Small intestine (tissue), 7 donors: ENCODE results near the gene ARAP1. TPM values are rescaled to one million over a fixed set of nuclear protein-coding genes. Genes with fewer than 3 reads are reported as not detected.

Source experiments
- DNase-seq, 2 donors: peaks; one replicate each; pipeline versions ENCODE4 v3.0.0 to v3.0.0-alpha.2; 2013
- FAIRE-seq: peaks from 2 replicates; lab custom pipeline; 2012; peaks lifted over from hg19 to GRCh38; lab: Jason Lieb, UNC
- H3K27ac ChIP-seq, 3 donors: one replicate each; pipeline ENCODE4 v1.5.1; 2013; ENCODE audit warnings: low read length in 2 of 3, mild to moderate bottlenecking in 2 of 3, control low read depth in 1 of 3, inconsistent platforms in 1 of 3, low read depth in 1 of 3, moderate library complexity in 1 of 3
- H3K27me3 ChIP-seq, 3 donors: one replicate each; pipeline ENCODE4 v1.6.1; 2013; ENCODE audit warnings: low read length in 3 of 3, inconsistent platforms in 1 of 3; ENCODE audit not compliant: control insufficient read depth in 3 of 3, insufficient read depth in 3 of 3
- H3K36me3 ChIP-seq, 3 donors: one replicate each; pipeline ENCODE4 v1.6.1; 2013; ENCODE audit warnings: low read length in 3 of 3, inconsistent platforms in 1 of 3, low read depth in 1 of 3, mild to moderate bottlenecking in 1 of 3, moderate library complexity in 1 of 3; ENCODE audit not compliant: control insufficient read depth in 3 of 3, insufficient read depth in 2 of 3
- H3K4me1 ChIP-seq, 3 donors: one replicate each; pipeline ENCODE4 v1.6.1; 2013; ENCODE audit warnings: low read length in 2 of 3, inconsistent platforms in 1 of 3, low read depth in 1 of 3, mild to moderate bottlenecking in 1 of 3, moderate library complexity in 1 of 3; ENCODE audit not compliant: control insufficient read depth in 3 of 3, insufficient read depth in 2 of 3
- H3K4me3 ChIP-seq, 3 donors: one replicate each; pipeline ENCODE4 v1.5.1; 2013; ENCODE audit warnings: low read length in 3 of 3, control low read depth in 1 of 3, inconsistent platforms in 1 of 3, low read depth in 1 of 3, mild to moderate bottlenecking in 1 of 3, moderate library complexity in 1 of 3
- H3K9me3 ChIP-seq, 2 donors: one replicate each; pipeline ENCODE4 v1.6.1; 2013; ENCODE audit warnings: low read depth in 1 of 2, low read length in 1 of 2; ENCODE audit not compliant: control insufficient read depth in 2 of 2, insufficient read depth in 1 of 2
- WGBS, 3 donors: extraction: QIAGEN DNeasy Blood & Tissue Kit; methylation state at CpG; one replicate each; pipeline ENCODE4 v1.1.7; 2013; 5-methylcytosine and 5-hydroxymethylcytosine counted together
- polyA plus RNA-seq, 4 donors: library from polyadenylated mRNA; stranded (reverse) in 3 of 4; unstranded in 1 of 4; fragments of 200-250 nt in 3 of 4; fragments of 120-200 nt in 1 of 4; gene quantifications; one replicate each; pipeline versions ENCODE4 v1.2.1 to v1.2.3, GENCODE V29; 2013
- donor health status: healthy with polysubstance abuse.
- donor health status: control.
- donor health status: control.
- donor health status: Bipolar disorder and iron deficiency.
- donor health status: healthy.

ARAP1 gene
- polyA plus RNA-seq, 4 donors, result 42.2 to 70.9 (median 53.2) TPM

GRCh38 chr11:72642884-72643522, 109.2 kb downstream of the ARAP1 start:
- Histone ChIP-seq H3K9me3 (no peaks in the 10 kb centered on the region), H3K27ac (no peak overlapping the region), H3K27me3 (peaks cover 0 to 36% (median 13%) of the 10 kb centered on the region in 3 donors), H3K36me3 (no peaks in the 10 kb centered on the region), H3K4me1 (peaks cover 0 to 7% (median 3%) of the 10 kb centered on the region in 3 donors), H3K4me3 (peak overlapping the region in 2 of 3 donors; percentile 38 to 50)
- DNase-seq (peak; percentile 28 to 81), FAIRE-seq (no peak)
- WGBS, 3 donors, result 2% methylated on average over 43 to 59 of the region's 59 CpGs

- FAIRE-seq (no peak), DNase-seq (peak; percentile 46 to 50)
- H3K36me3 ChIP-seq, result no peaks in the 10 kb centered on the region
- peaks cover 0 to 39% (median 13%) of the 10 kb centered on the region in 3 donors for H3K27me3 ChIP-seq
- no peaks in the 10 kb centered on the region for H3K9me3 ChIP-seq
- H3K27ac ChIP-seq, result peak overlapping the region in 1 of 3 donors; percentile 56
- H3K4me3 ChIP-seq, result peak overlapping the region; percentile 34 to 50 (median 38)
- WGBS, 3 donors, result 1 to 2% (median 2%) methylated on average over 22 to 85 of the region's 85 CpGs
- peaks cover 0 to 7% (median 3%) of the 10 kb centered on the region in 3 donors for H3K4me1 ChIP-seq
Measured at GRCh38 chr11:72642043-72642883, 109.9 kb downstream of the ARAP1 start.

- Histone ChIP-seq H3K4me1 (peaks cover 0 to 7% (median 3%) of the 10 kb centered on the region in 3 donors), H3K36me3 (no peaks in the 10 kb centered on the region), H3K4me3 (peak overlapping the region; percentile 30 to 50 (median 34)), H3K27ac (peak overlapping the region in 1 of 3 donors; percentile 56), H3K9me3 (no peaks in the 10 kb centered on the region), H3K27me3 (peaks cover 0 to 40% (median 13%) of the 10 kb centered on the region in 3 donors)
- 32 to 40% (median 39%) methylated on average over 12 of the region's 12 CpGs for WGBS, 3 donors
- no peak for DNase-seq
- no peak for FAIRE-seq
Measured at GRCh38 chr11:72641522-72642042, 110.6 kb downstream of the ARAP1 start.

- DNase-seq, result no peak
- 71 to 73% (median 71%) methylated on average over 23 of the region's 23 CpGs for WGBS, 3 donors
- Histone ChIP-seq H3K9me3 (no peaks in the 10 kb centered on the region), H3K27ac (peak overlapping the region in 1 of 3 donors; percentile 52), H3K36me3 (no peaks in the 10 kb centered on the region), H3K4me3 (no peak overlapping the region), H3K4me1 (peaks cover 0 to 7% (median 3%) of the 10 kb centered on the region in 3 donors), H3K27me3 (peaks cover 0 to 51% (median 13%) of the 10 kb centered on the region in 3 donors)
- FAIRE-seq, result no peak
Measured at GRCh38 chr11:72639502-72640375, 112.5 kb downstream of the ARAP1 start.

GRCh38 chr11:72637926-72638325, 114.3 kb downstream of the ARAP1 start:
- no peak overlapping the region for H3K4me3 ChIP-seq
- WGBS, 3 donors, result 67 to 85% (median 70%) methylated on average over 8 of the region's 8 CpGs
- H3K9me3 ChIP-seq, result no peaks in the 10 kb centered on the region
- no peak for DNase-seq
- no peaks in the 10 kb centered on the region for H3K36me3 ChIP-seq
- H3K27me3 ChIP-seq, result peaks cover 0 to 54% (median 13%) of the 10 kb centered on the region in 3 donors
- peaks cover 0 to 7% (median 3%) of the 10 kb centered on the region in 3 donors for H3K4me1 ChIP-seq
- FAIRE-seq, result no peak
- H3K27ac ChIP-seq, result peak overlapping the region in 1 of 3 donors; percentile 12

GRCh38 chr11:72637198-72637597, 115.0 kb downstream of the ARAP1 start:
- 50 to 79% (median 61%) methylated on average over 2 of the region's 2 CpGs for WGBS, 3 donors
- Histone ChIP-seq H3K27me3 (peaks cover 0 to 52% (median 13%) of the 10 kb centered on the region in 3 donors), H3K9me3 (no peaks in the 10 kb centered on the region), H3K27ac (no peak overlapping the region), H3K36me3 (no peaks in the 10 kb centered on the region), H3K4me3 (no peak overlapping the region), H3K4me1 (peaks cover 0 to 3% (median 0%) of the 10 kb centered on the region in 3 donors)
- DNase-seq (no peak), FAIRE-seq (no peak)

- H3K4me3 ChIP-seq, result no peak overlapping the region
- H3K27ac ChIP-seq, result no peak overlapping the region
- FAIRE-seq, result no peak
- no peak for DNase-seq
- peaks cover 0 to 44% (median 13%) of the 10 kb centered on the region in 3 donors for H3K27me3 ChIP-seq
- no peaks in the 10 kb centered on the region for H3K4me1 ChIP-seq
- 52 to 67% (median 62%) methylated on average over 3 of the region's 3 CpGs for WGBS, 3 donors
- no peaks in the 10 kb centered on the region for H3K36me3 ChIP-seq
- no peaks in the 10 kb centered on the region for H3K9me3 ChIP-seq
Measured at GRCh38 chr11:72636376-72636775, 115.8 kb downstream of the ARAP1 start.
